Stomach (tissue), 9 donors: ENCODE results near the gene KCNN4. TPM values are rescaled to one million over a fixed set of nuclear protein-coding genes. Genes with fewer than 3 reads are reported as not detected.
A peak's percentile ranks its signal among the peaks of the same experiment; 100 is the strongest.
"Not testable (repeated sequence)": the region's sequence is repeated elsewhere in the genome, so short reads cannot be mapped to it uniquely, and the experiment has no call there.

ENCODE experiments used
- DNase-seq, 2 donors: peaks; one replicate each; pipeline versions ENCODE4 v3.0.0 to v3.0.0-alpha.2; 2013 to 2019
- H3K27ac ChIP-seq, 5 donors: fragments of 200-600 bp in 4 of 5; sonication (generic) in 4 of 5; one replicate each; pipeline ENCODE4 v1.5.1; 2013 to 2019; ENCODE audit warnings: mild to moderate bottlenecking in 1 of 5, moderate library complexity in 1 of 5
- H3K27me3 ChIP-seq, 3 donors: fragments of 200-600 bp; sonication (generic); one replicate each; pipeline ENCODE4 v1.5.1; 2017 to 2019; ENCODE audit warnings: mixed run types in 1 of 3
- H3K36me3 ChIP-seq, 4 donors: fragments of 200-600 bp; sonication (generic); 1 replicate in 3 of 4; 2 replicates in 1 of 4; pipeline ENCODE4 v1.5.1; 2016 to 2019
- H3K4me1 ChIP-seq, 4 donors: fragments of 200-600 bp; sonication (generic); one replicate each; pipeline ENCODE4 v1.5.1; 2016 to 2019
- H3K4me3 ChIP-seq, 4 donors: fragments of 200-600 bp; sonication (generic) in 3 of 4; one replicate each; pipeline ENCODE4 v1.5.1; 2016 to 2019; ENCODE audit warnings: mild to moderate bottlenecking in 1 of 4
- H3K9me3 ChIP-seq, 4 donors: fragments of 200-600 bp; sonication (generic); one replicate each; pipeline ENCODE4 v1.5.1; 2016 to 2019
- CTCF ChIP-seq, 7 experiments: fragments of 450-650 bp in 4 of 7; fragments of 200-600 bp in 3 of 7; sonication (generic) in 3 of 7; IDR thresholded peaks; one replicate each; pipeline ENCODE4 v1.5.1; 2016 to 2019; ENCODE audit warnings: antibody characterized with exemption in 7 of 7, control low read depth in 2 of 7, mild to moderate bottlenecking in 1 of 7
- EP300 ChIP-seq: sonication (generic); formaldehyde crosslinking; IDR thresholded peaks from one replicate; pipeline ENCODE4 v1.6.1; 2017; ENCODE audit warnings: antibody characterized with exemption
- POLR2A ChIP-seq, 4 donors: fragments of 450-650 bp; IDR thresholded peaks; one replicate each; pipeline ENCODE4 v1.6.1; 2016; ENCODE audit warnings: antibody characterized with exemption in 4 of 4, control low read depth in 2 of 4, mild to moderate bottlenecking in 1 of 4, moderate library complexity in 1 of 4
- POLR2AphosphoS5 ChIP-seq, 3 donors: sonication (generic); formaldehyde crosslinking; IDR thresholded peaks; one replicate each; pipeline ENCODE4 v1.6.1; 2016; ENCODE audit warnings: antibody characterized with exemption in 3 of 3
- WGBS, 5 donors: extraction: QIAGEN DNeasy Blood & Tissue Kit in 3 of 5; methylation state at CpG; one replicate each; pipeline versions ENCODE4 v1.1.5 to v1.1.7; 2013 to 2018; 5-methylcytosine and 5-hydroxymethylcytosine counted together
- intact Hi-C: fragments of 100-400 bp; cut with DNase I; formaldehyde crosslinking; loops from one replicate; pipeline ENCODE4 v1.15.1; 2023; ENCODE audit warnings: low total_unique reads
- polyA plus RNA-seq, 3 donors: library from polyadenylated mRNA; stranded (reverse); fragments of 200-250 nt; gene quantifications; one replicate each; pipeline ENCODE4 v1.2.3, GENCODE V29; 2013
- total RNA-seq, 5 donors: library from RNA; depleted of rRNA; stranded (reverse); fragments of >200 nt; gene quantifications; one replicate each; pipeline versions ENCODE4 v1.1.0 to v1.2.3, GENCODE V29; 2014 to 2016
- donor health status: healthy with polysubstance abuse.
- donor health status: Bipolar disorder and iron deficiency.
- donor health status: healthy.

The KCNN4 gene
- total and polyA plus RNA-seq, 8 donors, result 3.1 to 222 (median 17.4) TPM

GRCh38 chr19:43767818-43768217 is 13.0 kb downstream of the KCNN4 start:
- intact Hi-C loops, result no loop called here
- no peaks in the 10 kb centered on the region for H3K9me3 ChIP-seq
- H3K4me1 ChIP-seq, result peaks cover 0 to 64% (median 19%) of the 10 kb centered on the region in 4 donors
- 44 to 95% (median 80%) methylated on average over 1 of the region's 1 CpG for WGBS, 5 donors
- H3K27me3 ChIP-seq, result no peaks in the 10 kb centered on the region
- peaks cover 0 to 33% (median 16%) of the 10 kb centered on the region in 4 donors for H3K36me3 ChIP-seq
- TF ChIP-seq POLR2AphosphoS5 (IDR thresholded peaks at IDR 0.05), result no peak
- no peak for TF ChIP-seq EP300
- no peak for TF ChIP-seq CTCF (IDR thresholded peaks at IDR 0.05)
- TF ChIP-seq POLR2A (IDR thresholded peaks at IDR 0.05), result no peak
- H3K4me3 ChIP-seq, result no peak overlapping the region
- DNase-seq, result no peak
- peak overlapping the region in 4 of 5 donors; percentile 24 to 79 (median 56) for H3K27ac ChIP-seq

GRCh38 chr19:43767316-43767715 is 13.5 kb downstream of the KCNN4 start:
- Histone ChIP-seq H3K4me3 (no peak overlapping the region), H3K9me3 (no peaks in the 10 kb centered on the region), H3K27ac (peak overlapping the region in 3 of 5 donors; percentile 24 to 79 (median 77)), H3K27me3 (no peaks in the 10 kb centered on the region), H3K36me3 (peaks cover 0 to 33% (median 16%) of the 10 kb centered on the region in 4 donors), H3K4me1 (peaks cover 0 to 64% (median 19%) of the 10 kb centered on the region in 4 donors)
- 69 to 93% (median 85%) methylated on average over 5 to 7 of the region's 7 CpGs for WGBS, 5 donors
- TF ChIP-seq CTCF (IDR thresholded peaks at IDR 0.05) (no peak), EP300 (no peak), POLR2AphosphoS5 (IDR thresholded peaks at IDR 0.05) (no peak), POLR2A (IDR thresholded peaks at IDR 0.05) (no peak)
- intact Hi-C loops, result no loop called here
- DNase-seq, result no peak

GRCh38 chr19:43766755-43767043 is 14.1 kb downstream of the KCNN4 start:
- WGBS, 5 donors, result 72 to 79% (median 78%) methylated on average over 4 of the region's 4 CpGs
- H3K4me1 ChIP-seq, result peaks cover 0 to 64% (median 19%) of the 10 kb centered on the region in 4 donors
- intact Hi-C loops, result no loop called here
- H3K4me3 ChIP-seq, result no peak overlapping the region
- no peaks in the 10 kb centered on the region for H3K27me3 ChIP-seq
- peak overlapping the region in 3 of 5 donors; percentile 21 to 79 (median 77) for H3K27ac ChIP-seq
- peaks cover 0 to 29% (median 13%) of the 10 kb centered on the region in 4 donors for H3K36me3 ChIP-seq
- no peaks in the 10 kb centered on the region for H3K9me3 ChIP-seq
- DNase-seq, result no peak
- TF ChIP-seq CTCF (IDR thresholded peaks at IDR 0.05), result peak in 1 of 7 experiments; percentile 19
- TF ChIP-seq POLR2A (IDR thresholded peaks at IDR 0.05), result no peak
- no peak for TF ChIP-seq POLR2AphosphoS5 (IDR thresholded peaks at IDR 0.05)
- TF ChIP-seq EP300, result no peak

GRCh38 chr19:43765109-43765876 is 15.5 kb downstream of the KCNN4 start:
- intact Hi-C loops, result no loop called here
- Histone ChIP-seq H3K4me1 (peaks cover 0 to 64% (median 19%) of the 10 kb centered on the region in 4 donors), H3K36me3 (peaks cover 0 to 15% (median 6%) of the 10 kb centered on the region in 4 donors), H3K9me3 (no peaks in the 10 kb centered on the region), H3K27ac (peak overlapping the region; percentile 32 to 79 (median 66)), H3K27me3 (no peaks in the 10 kb centered on the region), H3K4me3 (no peak overlapping the region)
- DNase-seq, result peak in 1 of 2 donors; percentile 57
- TF ChIP-seq POLR2AphosphoS5 (IDR thresholded peaks at IDR 0.05), result peak in 1 of 3 donors; percentile 65
- TF ChIP-seq POLR2A (IDR thresholded peaks at IDR 0.05), result no peak
- no peak for TF ChIP-seq EP300
- no peak for TF ChIP-seq CTCF (IDR thresholded peaks at IDR 0.05)
- WGBS, 5 donors, result 49 to 72% (median 57%) methylated on average over 16 of the region's 16 CpGs

DNA sequence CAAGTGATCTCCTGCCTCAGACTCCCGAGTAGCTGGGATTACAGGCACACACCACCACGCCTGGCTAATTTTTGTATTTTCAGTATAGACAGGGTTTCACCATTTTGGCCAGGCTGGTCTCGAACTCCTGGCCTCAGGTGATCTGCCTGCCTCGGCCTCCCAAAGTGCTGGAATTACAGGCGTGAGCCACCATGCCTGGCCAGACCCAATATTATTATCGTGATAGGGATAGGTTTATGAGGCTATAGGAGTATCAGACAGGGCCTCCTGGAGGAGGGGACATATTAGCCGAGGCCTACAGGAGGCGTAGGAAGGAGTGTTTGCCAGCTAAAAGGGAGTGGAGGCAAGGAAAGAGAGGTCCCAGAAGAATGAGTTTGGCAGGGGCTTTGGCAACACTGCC is 16.1 kb downstream of the KCNN4 start:
- intact Hi-C loops, result not testable (repeated sequence)

More for the DNA sequence above, 16.1 kb downstream of the KCNN4 start:
- peaks cover 0 to 62% (median 19%) of the 10 kb centered on the region in 4 donors for H3K4me1 ChIP-seq
- H3K9me3 ChIP-seq, H3K27me3 ChIP-seq, H3K36me3 ChIP-seq, DNase-seq, H3K4me3 ChIP-seq: not testable (repeated sequence)
- 80 to 89% (median 81%) methylated on average over 8 of the region's 8 CpGs for WGBS, 5 donors
- H3K27ac ChIP-seq, result peak overlapping the region; percentile 8 to 79 (median 66)
